CD14-positive monocyte (primary cell): ENCODE results near the gene PEX11G. TPM values are rescaled to one million over a fixed set of nuclear protein-coding genes. Genes with fewer than 3 reads are reported as not detected.

Experiments used
- DNase-seq, 3 donors: peaks; one replicate each; pipeline ENCODE4 v3.0.0-alpha.2; 2011 to 2022
- H2AFZ ChIP-seq: 2 replicates; pipeline ENCODE4 v1.6.0; 2012; ENCODE audit warnings: mild to moderate bottlenecking, low read depth, low read length, inconsistent platforms; ENCODE audit not compliant: insufficient read depth, poor library complexity, severe bottlenecking
- H3K27ac ChIP-seq, 2 donors: 1 replicate in 1 of 2; 2 replicates in 1 of 2; pipeline ENCODE4 v1.5.1; 2012 to 2013; ENCODE audit warnings: low read length in 2 of 2, control low read depth in 1 of 2, inconsistent platforms in 1 of 2, low read depth in 1 of 2, mild to moderate bottlenecking in 1 of 2
- H3K27me3 ChIP-seq, 2 donors: one replicate each; pipeline versions ENCODE4 v1.6.0 to v1.6.1; 2011 to 2013; ENCODE audit warnings: low read length in 2 of 2; ENCODE audit not compliant: control insufficient read depth in 2 of 2, insufficient read depth in 2 of 2
- H3K36me3 ChIP-seq, 2 donors: replicated peaks in 1 of 2; 1 replicate in 1 of 2; 2 replicates in 1 of 2; pipeline versions ENCODE4 v1.5.1 to v1.6.1; 2012 to 2013; ENCODE audit warnings: low read length in 2 of 2, control low read depth in 1 of 2, inconsistent platforms in 1 of 2, mild to moderate bottlenecking in 1 of 2; ENCODE audit not compliant: insufficient read depth in 2 of 2, control insufficient read depth in 1 of 2
- H3K4me1 ChIP-seq, 2 donors: 1 replicate in 1 of 2; 2 replicates in 1 of 2; pipeline versions ENCODE4 v1.5.1 to v1.6.1; 2012 to 2013; ENCODE audit warnings: low read length in 2 of 2, control low read depth in 1 of 2, inconsistent platforms in 1 of 2, mild to moderate bottlenecking in 1 of 2, moderate library complexity in 1 of 2; ENCODE audit not compliant: insufficient read depth in 2 of 2, control insufficient read depth in 1 of 2
- H3K4me2 ChIP-seq: replicated peaks from 2 replicates; pipeline ENCODE3; 2012; ENCODE audit warnings: low read length, moderate library complexity, mild to moderate bottlenecking; ENCODE audit not compliant: poor library complexity, severe bottlenecking; ENCODE audit errors: extremely low read depth
- H3K4me3 ChIP-seq, 3 experiments: fragments of 200-600 bp in 1 of 3; sonication (generic) in 1 of 3; replicated peaks in 1 of 3; 1 replicate in 2 of 3; 2 replicates in 1 of 3; pipeline ENCODE4 v1.5.1; 2011 to 2013; ENCODE audit warnings: low read length in 3 of 3, mild to moderate bottlenecking in 3 of 3, control low read depth in 2 of 3, low read depth in 2 of 3, inconsistent platforms in 1 of 3, moderate library complexity in 1 of 3
- H3K79me2 ChIP-seq: 2 replicates; pipeline ENCODE4 v1.6.0; 2012; ENCODE audit warnings: mild to moderate bottlenecking, control low read depth, inconsistent platforms, low read length, moderate library complexity; ENCODE audit not compliant: insufficient read depth
- H3K9ac ChIP-seq: 2 replicates; pipeline ENCODE4 v1.6.0; 2017; ENCODE audit warnings: low read length, mild to moderate bottlenecking; ENCODE audit not compliant: insufficient read depth, poor library complexity, severe bottlenecking
- H3K9me3 ChIP-seq, 2 donors: replicated peaks in 1 of 2; 1 replicate in 1 of 2; 2 replicates in 1 of 2; pipeline versions ENCODE4 v1.5.1 to v1.6.1; 2012 to 2013; ENCODE audit warnings: low read length in 2 of 2, control low read depth in 1 of 2; ENCODE audit not compliant: control insufficient read depth in 1 of 2, insufficient read depth in 1 of 2
- H4K20me1 ChIP-seq: 2 replicates; pipeline ENCODE4 v1.6.0; 2012; ENCODE audit warnings: mild to moderate bottlenecking, low read length, control low read depth, moderate library complexity; ENCODE audit not compliant: insufficient read depth
- H3K27ac Mint-ChIP-seq, 7 donors: one replicate each; pipeline ENCODE4 v1.8.0; 2020; ENCODE audit warnings: mild to moderate bottlenecking in 7 of 7, mixed read lengths in 7 of 7, moderate library complexity in 6 of 7, inconsistent platforms in 2 of 7
- H3K27me3 Mint-ChIP-seq, 3 donors: one replicate each; pipeline ENCODE4 v1.8.0; 2021 to 2022; ENCODE audit warnings: low read depth in 3 of 3, mild to moderate bottlenecking in 3 of 3, mixed read lengths in 3 of 3, moderate library complexity in 3 of 3, inconsistent platforms in 1 of 3
- H3K36me3 Mint-ChIP-seq, 2 donors: one replicate each; pipeline ENCODE4 v1.8.0; 2020; ENCODE audit warnings: mixed read lengths in 2 of 2, inconsistent platforms in 1 of 2, mild to moderate bottlenecking in 1 of 2
- H3K4me1 Mint-ChIP-seq: one replicate; pipeline ENCODE4 v1.8.0; 2020; ENCODE audit warnings: mild to moderate bottlenecking, mixed read lengths
- H3K4me3 Mint-ChIP-seq, 2 donors: one replicate each; pipeline ENCODE4 v1.8.0; 2020; ENCODE audit warnings: mild to moderate bottlenecking in 2 of 2, mixed read lengths in 2 of 2, moderate library complexity in 1 of 2
- H3K9me3 Mint-ChIP-seq, 7 donors: one replicate each; pipeline ENCODE4 v1.8.0; 2020 to 2022; ENCODE audit warnings: mixed read lengths in 7 of 7, mild to moderate bottlenecking in 6 of 7, moderate library complexity in 6 of 7, inconsistent platforms in 2 of 7
- WGBS: methylation state at CpG from one replicate; pipeline ENCODE4 v1.1.5; 2013; ENCODE audit warnings: missing lambda C conversion rate; ENCODE audit not compliant: insufficient coverage; 5-methylcytosine and 5-hydroxymethylcytosine counted together
- intact Hi-C, 2 donors: fragments of 100-400 bp; cut with micrococcal nuclease; formaldehyde crosslinking; loops; one replicate each; pipeline versions ENCODE4 v1.15.0 to v1.15.1; 2023
- polyA plus RNA-seq, 3 donors: library from polyadenylated mRNA; depleted of rRNA in 1 of 3; unstranded in 2 of 3; stranded (reverse) in 1 of 3; fragments of 300-500 nt in 2 of 3; fragments of >200 nt in 1 of 3; fragmentation: Illumina TruSeq in 2 of 3; gene quantifications; 1 replicate in 2 of 3; 2 replicates in 1 of 3; pipeline ENCODE4 v1.2.3, GENCODE V29; 2012 to 2021
- TF ChIP-seq, protein P1 (sequence below): fragments of 200-600 bp; IDR thresholded peaks from one replicate; pipeline ENCODE4 v1.8.0; 2022; ENCODE audit warnings: antibody characterized with exemption, mild to moderate bottlenecking

PEX11G gene
- polyA plus RNA-seq, 3 donors: 0.77 to 3.0 (median 1.4) TPM

DNA sequence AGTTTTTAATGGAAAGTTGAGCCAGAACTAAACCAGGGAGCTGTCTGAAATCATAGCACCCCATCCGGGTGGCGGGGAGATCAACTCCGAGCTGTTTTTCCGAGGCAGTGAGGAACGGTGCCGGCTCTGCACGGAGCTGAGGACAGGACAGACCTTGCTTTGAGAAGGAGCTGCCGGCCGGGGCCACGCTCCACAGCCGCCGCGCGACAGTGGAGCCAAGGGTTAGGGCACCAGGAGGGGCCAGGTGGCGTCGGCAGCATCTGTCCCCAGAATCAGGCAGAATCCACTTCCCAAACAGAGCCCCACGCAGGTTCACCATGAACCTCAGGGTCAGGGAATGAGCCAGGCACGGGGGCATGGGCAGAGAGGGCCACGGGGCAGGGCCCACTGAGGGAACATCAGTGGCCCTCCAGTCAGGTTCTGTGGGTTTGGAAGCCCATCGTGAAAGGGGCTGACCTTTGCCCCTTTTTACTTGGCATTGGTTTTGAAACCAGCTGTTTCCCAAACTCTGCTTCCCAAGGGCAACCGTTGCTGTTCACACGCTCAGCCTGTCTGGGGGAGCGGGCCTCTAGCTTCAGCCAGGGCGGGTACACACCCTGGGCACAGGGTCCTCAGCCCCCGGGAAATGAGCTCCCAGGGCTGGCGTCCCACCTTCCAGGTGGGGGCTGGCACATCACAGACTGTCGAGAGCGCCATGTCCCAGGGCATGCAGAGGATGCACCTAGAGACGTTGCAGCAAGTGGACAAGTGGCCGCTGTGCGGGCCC is 18.1 kb downstream of the PEX11G start:
- Histone ChIP-seq H3K4me1 (peaks cover 24 to 27% of the 10 kb centered on the region in 2 donors), H3K4me3 (no peak overlapping the region), H3K79me2 (no peaks in the 10 kb centered on the region), H3K9me3 (no peaks in the 10 kb centered on the region), H3K4me2 (no peak overlapping the region), H3K27me3 (no peaks in the 10 kb centered on the region), H3K27ac (no peak overlapping the region), H4K20me1 (peaks cover 38% of the 10 kb centered on the region), H2AFZ (no peak overlapping the region), H3K36me3 (peaks cover 52 to 63% of the 10 kb centered on the region in 2 donors), H3K9ac (no peak overlapping the region)
- Mint-ChIP-seq H3K9me3 (peaks cover 0 to 3% (median 0%) of the 10 kb centered on the region in 7 donors), H3K36me3 (peaks cover 44 to 79% of the 10 kb centered on the region in 2 donors), H3K27ac (peak overlapping the region in 5 of 7 donors; percentile 35 to 72 (median 53)), H3K4me3 (no peak overlapping the region), H3K27me3 (peaks cover 0 to 2% (median 1%) of the 10 kb centered on the region in 3 donors), H3K4me1 (peaks cover 18% of the 10 kb centered on the region)
- intact Hi-C loops: loop anchor here (5.0 kb wide), 1 partner anchor 37 kb away; no protein-coding TSS in a partner anchor
- TF ChIP-seq, protein P1, sequence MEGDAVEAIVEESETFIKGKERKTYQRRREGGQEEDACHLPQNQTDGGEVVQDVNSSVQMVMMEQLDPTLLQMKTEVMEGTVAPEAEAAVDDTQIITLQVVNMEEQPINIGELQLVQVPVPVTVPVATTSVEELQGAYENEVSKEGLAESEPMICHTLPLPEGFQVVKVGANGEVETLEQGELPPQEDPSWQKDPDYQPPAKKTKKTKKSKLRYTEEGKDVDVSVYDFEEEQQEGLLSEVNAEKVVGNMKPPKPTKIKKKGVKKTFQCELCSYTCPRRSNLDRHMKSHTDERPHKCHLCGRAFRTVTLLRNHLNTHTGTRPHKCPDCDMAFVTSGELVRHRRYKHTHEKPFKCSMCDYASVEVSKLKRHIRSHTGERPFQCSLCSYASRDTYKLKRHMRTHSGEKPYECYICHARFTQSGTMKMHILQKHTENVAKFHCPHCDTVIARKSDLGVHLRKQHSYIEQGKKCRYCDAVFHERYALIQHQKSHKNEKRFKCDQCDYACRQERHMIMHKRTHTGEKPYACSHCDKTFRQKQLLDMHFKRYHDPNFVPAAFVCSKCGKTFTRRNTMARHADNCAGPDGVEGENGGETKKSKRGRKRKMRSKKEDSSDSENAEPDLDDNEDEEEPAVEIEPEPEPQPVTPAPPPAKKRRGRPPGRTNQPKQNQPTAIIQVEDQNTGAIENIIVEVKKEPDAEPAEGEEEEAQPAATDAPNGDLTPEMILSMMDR: no peak
- 95% methylated on average over 31 of the region's 31 CpGs for WGBS
- DNase-seq: no peak

DNA sequence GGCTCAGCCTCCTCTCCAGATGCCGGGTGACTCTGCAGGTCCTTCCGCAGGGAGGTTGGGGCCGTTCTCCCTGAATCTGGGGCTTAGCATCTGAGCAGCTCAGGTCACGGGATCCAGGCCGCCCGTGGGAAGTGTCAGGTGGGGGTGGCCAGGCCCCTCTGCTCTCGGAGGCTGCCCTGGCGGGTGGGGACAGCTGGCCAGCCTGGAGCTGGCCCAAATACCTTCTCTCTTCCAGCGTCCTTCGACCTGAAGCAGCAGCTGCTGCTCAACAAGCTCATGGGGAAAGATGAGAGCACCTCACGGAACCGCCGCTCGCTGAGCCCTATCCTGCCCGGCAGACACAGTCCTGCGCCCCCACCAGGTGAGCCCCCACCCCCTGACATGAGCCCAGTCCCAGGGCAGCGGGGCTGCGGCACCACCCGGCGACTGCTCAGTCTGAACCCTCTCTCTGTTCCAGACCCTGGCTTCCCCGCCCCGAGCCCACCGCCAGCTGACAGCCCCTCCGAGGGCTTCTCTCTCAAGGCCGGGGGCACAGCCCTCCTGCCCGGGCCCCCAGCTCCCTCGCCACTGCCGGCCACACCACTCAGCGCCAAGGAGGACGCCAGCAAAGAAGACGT is 19.1 kb downstream of the PEX11G start:
- 97% methylated on average over 30 of the region's 31 CpGs for WGBS
- intact Hi-C loops: loop anchor here (5.0 kb wide), 1 partner anchor 38 kb away; no protein-coding TSS in a partner anchor
- H3K4me3 Mint-ChIP-seq: no peak overlapping the region
- H3K9me3 Mint-ChIP-seq: peaks cover 0 to 3% (median 0%) of the 10 kb centered on the region in 7 donors
- DNase-seq: no peak
- H3K27me3 ChIP-seq: no peaks in the 10 kb centered on the region
- peaks cover 0 to 2% (median 1%) of the 10 kb centered on the region in 3 donors for H3K27me3 Mint-ChIP-seq
- no peak overlapping the region for H3K4me3 ChIP-seq
- H3K9me3 ChIP-seq: no peaks in the 10 kb centered on the region
- no peak overlapping the region for H3K27ac ChIP-seq
- no peak overlapping the region for H3K9ac ChIP-seq
- peaks cover 18% of the 10 kb centered on the region for H3K4me1 Mint-ChIP-seq
- H3K36me3 ChIP-seq: peaks cover 62 to 72% of the 10 kb centered on the region in 2 donors
- TF ChIP-seq, protein P1: no peak
- H2AFZ ChIP-seq: no peak overlapping the region
- H3K4me1 ChIP-seq: peaks cover 24 to 27% of the 10 kb centered on the region in 2 donors
- H3K4me2 ChIP-seq: no peak overlapping the region
- H3K27ac Mint-ChIP-seq: peak overlapping the region in 3 of 7 donors; percentile 5 to 58 (median 46)
- H3K79me2 ChIP-seq: peaks cover under 1% of the 10 kb centered on the region
- H3K36me3 Mint-ChIP-seq: peaks cover 49 to 83% of the 10 kb centered on the region in 2 donors
- peaks cover 42% of the 10 kb centered on the region for H4K20me1 ChIP-seq
